GM21529 (cell line): ENCODE measurements around the gene CASQ1.

ENCODE experiments used
- ATAC-seq: cut with Tn5 transposase; IDR thresholded peaks from one replicate; pipeline ENCODE4 v1.9.1; 2021; ENCODE audit not compliant: unreplicated experiment

CASQ1 gene

DNA sequence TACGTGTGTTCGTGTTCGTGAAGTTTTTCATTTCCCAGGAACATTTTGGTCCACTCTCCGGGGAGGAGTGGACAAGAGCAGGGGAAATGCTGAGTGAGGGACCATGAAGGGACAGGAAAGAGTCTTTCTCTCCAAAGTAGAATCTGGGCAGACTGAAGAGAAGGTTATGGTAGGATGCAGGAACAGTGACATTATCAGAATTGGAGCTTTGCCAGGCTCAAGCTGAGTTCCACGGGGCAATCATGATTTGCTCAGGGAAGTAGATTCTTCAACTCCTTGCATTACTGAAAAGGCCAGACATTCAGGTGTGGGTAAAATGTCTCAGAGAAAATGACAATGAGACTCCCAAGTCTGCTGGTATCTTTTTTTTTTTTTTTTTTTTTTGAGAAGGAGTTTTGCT is 22.4 kb upstream of the CASQ1 start:
- no peak for ATAC-seq

DNA sequence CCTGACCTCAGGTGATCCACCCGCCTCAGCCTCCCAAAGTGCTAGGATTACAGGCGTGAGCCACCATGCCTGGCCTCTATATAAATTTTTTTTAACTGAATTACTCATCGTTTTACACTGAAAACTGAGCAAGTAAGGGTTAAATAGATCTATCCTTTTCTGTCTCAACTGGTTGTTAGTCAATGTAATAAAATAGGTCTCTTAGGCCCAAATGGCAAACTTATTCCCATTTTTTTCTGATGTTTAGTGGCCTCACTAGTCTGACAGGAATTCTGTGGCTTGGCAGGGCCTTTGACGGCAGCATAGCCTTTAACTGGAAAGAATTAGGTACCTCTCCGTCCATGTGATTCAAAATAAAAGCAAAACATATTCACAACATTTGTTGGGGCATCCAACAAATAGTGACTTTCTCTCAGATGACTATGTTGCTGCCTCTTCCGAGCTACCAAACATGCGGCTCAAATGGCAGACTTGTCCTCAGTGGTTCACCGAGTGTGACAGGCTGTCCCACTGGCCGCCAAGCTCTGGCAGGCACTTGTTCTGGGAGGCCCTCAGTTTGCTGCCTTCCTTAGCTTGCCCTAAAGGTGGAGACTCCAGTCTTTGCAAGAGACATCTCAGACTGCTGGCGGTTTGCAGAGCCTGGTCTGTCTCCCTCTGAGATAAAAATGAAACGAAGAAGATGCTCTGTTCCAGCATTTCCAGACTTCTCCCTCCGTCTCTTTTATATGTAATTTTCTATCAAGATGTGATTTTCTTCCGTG is 21.6 kb upstream of the CASQ1 start:
- no peak for ATAC-seq

DNA sequence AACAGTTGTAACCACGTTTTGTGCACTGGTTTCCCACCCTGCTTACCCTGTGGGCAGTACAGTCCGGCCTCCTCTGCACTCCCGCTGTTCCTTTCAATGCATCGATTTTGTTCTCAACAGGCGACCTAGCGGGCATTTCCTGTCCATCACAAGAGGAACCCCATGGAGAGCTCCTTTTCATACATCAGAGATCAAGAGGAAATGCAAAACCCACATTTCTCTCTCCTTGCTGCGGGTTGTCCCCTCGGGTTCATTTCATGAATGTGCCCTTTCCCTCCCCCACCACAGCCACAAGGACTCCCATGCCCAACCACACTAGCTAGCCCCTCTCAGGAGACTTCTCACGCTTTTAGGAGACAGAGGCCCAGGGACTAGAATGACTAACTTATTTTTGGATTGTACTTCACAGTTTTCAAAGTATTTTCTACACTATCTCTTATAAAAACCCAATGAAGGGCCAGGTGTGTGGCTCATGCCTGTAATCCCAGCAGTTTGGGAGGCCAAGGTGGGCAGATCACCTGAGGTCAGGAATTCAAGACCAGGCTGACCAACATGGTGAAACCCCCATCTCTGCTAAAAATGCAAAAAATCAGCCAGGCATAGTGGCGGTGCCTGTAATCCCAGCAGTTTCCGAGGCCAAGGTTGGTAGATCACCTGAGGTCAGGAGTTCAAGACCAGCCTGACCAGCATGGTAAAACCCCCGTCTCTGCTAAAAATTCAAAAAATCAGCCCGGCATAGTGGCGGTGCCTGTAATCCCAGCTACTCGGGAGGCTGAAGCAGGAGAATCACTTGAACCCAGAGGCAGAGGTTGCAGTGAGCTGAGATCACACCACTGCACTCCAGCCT is 20.6 kb upstream of the CASQ1 start:
- peak; percentile 78 for ATAC-seq

GRCh38 chr1:160171354-160171753 is 19.0 kb upstream of the CASQ1 start:
- no peak for ATAC-seq

DNA sequence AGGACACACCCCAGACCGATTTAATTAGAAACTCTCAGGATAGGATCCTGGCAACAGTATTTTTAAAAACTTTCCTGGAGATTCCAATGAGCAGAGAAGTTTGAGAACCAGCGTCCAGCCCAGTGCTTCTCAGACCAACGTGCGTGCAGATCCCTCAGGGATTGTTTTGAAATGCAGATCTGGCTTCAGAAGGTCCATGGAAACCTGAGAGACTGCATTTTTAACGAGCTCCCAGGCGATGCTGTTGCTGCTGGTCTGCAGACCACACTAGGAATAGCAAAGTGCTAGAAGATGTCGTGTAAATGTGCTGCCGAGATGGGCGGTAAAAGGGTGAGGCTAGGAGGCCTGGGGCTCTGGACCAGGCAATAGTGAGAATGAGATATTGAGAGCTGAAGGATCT is 18.4 kb upstream of the CASQ1 start:
- no peak for ATAC-seq

DNA sequence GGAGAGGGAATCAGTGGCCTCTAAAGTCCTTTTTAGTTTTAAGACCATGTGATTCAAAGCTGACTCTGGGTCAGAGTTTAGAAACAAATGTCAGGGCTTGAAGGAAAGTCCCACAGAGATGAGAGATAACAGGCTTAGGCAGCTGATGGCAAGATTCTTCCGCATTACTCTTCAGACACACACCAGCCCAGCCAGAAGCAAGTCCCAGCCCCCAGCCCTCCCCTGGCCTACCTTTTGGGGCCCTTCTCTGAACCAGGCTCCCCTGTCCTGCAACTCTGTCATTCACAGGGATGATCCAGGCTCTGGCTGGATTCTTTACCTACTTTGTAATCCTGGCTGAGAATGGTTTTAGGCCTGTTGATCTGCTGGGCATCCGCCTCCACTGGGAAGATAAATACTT is 13.1 kb upstream of the CASQ1 start:
- no peak for ATAC-seq

DNA sequence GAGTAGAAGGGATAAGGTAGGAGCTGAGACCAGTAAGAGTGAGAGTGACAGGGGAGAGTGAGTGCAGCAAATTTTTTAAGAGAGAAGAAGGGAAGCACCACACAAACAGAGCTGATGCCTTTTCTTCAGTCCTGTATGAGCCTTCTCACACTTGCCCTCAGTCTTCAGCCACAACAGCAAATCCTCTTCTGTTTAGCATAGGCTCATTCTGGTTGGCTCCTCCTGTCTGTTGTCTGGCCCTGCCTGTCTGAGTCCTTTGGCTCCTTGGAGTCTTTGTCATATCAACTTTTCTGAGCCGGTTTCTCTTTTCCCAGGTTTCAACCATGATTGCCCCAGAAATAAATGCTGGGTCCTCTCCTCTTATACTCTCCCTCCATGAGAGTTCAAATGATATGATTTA is 12.7 kb upstream of the CASQ1 start:
- no peak for ATAC-seq

GRCh38 chr1:160178731-160179130 is 11.6 kb upstream of the CASQ1 start:
- no peak for ATAC-seq

- no peak for ATAC-seq
Measured at GRCh38 chr1:160179336-160179735, 11.0 kb upstream of the CASQ1 start.

DNA sequence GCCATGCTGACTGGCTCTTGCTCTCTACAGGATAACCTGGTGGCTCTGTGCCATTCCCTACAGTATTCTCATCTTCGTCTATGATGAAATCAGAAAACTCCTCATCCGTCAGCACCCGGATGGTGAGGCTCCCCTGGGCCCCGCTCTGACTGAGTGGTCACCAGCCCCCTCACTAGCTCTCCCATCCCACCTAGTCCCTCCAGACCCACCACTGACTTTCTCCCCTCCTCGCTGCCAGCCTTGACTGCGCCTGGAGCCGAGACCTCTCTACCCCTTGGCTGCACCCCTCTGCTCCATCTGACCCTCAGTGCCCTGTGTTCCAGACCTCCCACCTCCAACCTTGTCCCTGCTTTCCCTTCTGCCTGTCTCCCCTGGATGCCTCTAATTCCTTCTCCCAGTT is 4.1 kb upstream of the CASQ1 start:
- no peak for ATAC-seq

GRCh38 chr1:160186729-160187128 is 3.6 kb upstream of the CASQ1 start:
- ATAC-seq, result no peak

GRCh38 chr1:160187407-160187806 is 3.0 kb upstream of the CASQ1 start:
- ATAC-seq, result no peak

DNA sequence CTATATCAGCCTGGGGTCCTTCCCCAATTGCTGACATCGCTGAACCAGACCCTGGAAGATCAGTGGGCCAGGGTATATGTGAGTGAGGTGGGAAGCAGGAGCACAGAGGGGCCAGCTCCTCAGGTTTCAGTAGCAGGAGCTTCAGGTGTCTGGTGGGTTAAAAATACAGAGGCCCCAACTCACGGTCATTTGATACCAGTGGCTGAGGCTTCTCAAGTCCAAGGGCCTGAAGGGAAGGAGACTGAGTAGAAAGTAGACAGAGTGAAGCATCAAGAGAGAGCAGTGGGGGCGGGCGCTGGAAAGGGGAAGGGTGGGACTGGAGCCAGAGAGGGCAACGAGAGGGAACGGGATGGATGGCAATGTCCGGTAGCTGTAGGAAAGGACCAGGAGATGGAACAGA is 2.0 kb upstream of the CASQ1 start:
- ATAC-seq, result no peak

GRCh38 chr1:160191756-160192155 is 1.4 kb downstream of the CASQ1 start:
- no peak for ATAC-seq

GRCh38 chr1:160192234-160192633 is 1.9 kb downstream of the CASQ1 start:
- no peak for ATAC-seq

DNA sequence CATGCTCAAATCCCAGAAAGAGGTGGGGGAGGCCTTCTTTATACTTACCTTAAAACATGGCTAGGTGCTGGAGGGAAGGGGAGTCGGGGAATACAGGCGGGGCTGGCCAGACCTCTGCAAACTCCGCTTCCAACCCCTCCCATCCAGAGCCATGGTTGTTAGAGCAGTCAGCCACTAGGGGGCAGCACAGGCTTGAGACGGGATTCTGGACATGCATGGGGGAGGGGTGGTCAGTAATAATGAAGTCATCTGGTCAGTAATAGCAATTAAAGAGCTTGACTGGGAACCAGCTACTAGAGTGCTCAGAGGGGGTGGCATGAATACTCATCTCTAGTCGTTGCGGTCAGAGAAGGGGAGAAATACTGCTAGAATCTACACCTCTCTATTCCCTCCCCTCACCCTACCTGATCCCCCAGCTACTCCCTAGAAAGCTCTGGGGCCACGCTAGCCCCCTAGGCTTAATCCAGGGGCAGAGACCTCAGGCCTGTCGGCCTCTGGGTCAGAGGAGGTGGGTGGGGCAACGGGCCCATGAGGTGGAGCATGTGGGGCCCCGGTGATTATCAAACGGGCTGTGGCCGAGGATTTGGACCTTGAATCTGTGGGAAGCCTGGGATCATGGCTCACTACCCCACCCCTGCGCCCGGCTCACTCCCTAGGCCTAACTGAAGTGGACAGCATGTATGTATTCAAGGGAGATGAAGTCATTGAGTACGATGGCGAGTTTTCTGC is 2.9 kb downstream of the CASQ1 start:
- peak; percentile 64 for ATAC-seq

DNA sequence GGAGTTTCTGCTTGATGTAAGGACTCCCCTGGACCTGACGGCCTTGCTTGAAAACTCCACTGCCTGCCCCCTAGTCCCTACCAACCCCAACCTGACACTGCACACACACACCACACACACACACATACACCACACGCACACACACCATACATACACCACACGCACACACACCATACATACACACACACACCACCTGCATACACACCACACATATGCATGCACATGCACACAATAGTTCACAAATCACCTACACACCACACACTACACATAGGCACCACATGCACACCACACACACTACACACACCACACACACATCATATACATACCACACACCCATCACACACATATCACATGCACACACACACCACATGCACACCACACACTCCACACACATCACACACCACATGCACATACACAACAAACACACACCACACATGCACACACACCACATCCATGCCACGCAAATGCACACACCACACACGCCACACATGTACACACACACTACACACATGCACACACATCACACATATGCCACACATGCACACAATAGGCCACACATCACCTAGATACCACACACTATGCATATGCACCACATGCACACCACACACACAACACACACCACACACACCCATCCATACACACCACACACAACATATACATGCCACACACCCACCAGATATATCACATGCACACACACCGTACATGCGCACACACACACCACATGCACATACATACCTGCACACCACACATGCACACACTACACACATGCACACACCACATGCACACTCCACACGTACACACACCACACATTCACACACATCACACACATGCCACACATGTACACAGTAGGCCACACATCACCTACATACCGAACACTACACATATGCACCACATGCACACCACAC is 3.7 kb downstream of the CASQ1 start:
- ATAC-seq, result no peak

- no peak for ATAC-seq
Measured at GRCh38 chr1:160194737-160195059, 4.3 kb downstream of the CASQ1 start.

DNA sequence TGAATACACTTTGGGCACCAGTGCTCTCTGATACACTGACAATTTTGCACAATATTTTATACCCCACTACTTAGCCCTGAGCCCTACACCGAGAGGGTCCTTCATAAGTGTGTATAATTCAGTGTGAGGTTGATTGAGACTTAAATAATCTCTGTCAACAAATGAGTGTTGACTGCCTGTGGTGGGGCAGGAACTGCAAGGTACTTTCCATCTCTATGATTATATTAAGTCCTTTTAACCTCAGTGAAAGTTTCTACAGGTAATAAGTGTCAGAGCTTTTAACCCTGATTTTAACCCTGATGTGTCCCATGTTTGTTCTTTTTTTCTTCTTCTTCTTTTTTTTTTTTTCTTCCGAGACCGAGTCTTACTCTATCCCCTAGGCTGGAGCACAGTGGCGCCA is 5.8 kb downstream of the CASQ1 start:
- ATAC-seq, result no peak

DNA sequence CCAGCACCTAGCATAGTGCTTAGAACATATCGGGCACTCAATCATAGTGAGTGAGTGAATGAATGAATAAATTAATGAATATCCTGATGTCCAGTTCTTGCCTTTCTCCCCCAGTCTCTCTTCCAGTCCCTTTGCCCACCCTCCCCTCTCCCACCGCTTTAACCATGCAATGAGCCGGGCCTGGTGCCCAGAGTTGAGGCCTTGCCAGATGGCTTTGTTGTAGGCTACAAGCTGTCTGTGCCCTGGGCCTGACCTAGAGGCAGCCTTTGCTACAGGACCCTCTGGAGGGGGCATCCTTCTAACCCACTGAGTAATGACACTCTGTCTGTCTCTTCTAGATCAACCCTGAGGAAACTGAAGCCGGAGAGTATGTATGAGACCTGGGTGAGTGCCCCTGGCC is 6.9 kb downstream of the CASQ1 start:
- no peak for ATAC-seq

DNA sequence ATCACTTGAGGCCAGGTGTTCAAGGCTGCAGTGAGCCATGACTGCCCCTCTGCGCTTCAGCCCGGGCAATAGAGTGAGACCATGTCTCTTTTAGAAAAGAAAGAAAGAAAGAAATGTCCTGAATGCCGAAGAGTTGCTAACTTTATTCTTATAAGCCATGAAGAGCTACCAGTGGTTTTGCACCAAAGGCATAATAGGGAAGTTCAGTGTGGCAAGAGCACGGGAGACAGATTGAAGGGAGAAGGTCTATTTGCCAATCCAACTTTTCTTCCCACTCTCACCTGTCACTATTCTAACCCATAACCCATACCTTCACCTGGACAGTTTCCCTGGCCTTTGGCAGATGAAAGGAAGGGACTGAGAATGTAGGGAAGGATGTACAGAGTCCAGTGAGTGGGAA is 10.4 kb downstream of the CASQ1 start:
- no peak for ATAC-seq
